Progenitor cell of endocrine pancreas (in vitro differentiated cells): ENCODE results near the gene UBR2. TPM values are rescaled to one million over a fixed set of nuclear protein-coding genes. Genes with fewer than 3 reads are reported as not detected.

Experiments
- DNase-seq: peaks from one replicate; pipeline ENCODE4 v3.0.0; 2021; ENCODE audit warnings: low spot score; ENCODE audit not compliant: unreplicated experiment
- H3K27ac Mint-ChIP-seq: 2 replicates; pipeline ENCODE4 v1.8.0; 2021; ENCODE audit warnings: mild to moderate bottlenecking, moderate library complexity, mixed read lengths
- H3K27me3 Mint-ChIP-seq: 2 replicates; pipeline ENCODE4 v1.8.0; 2021; ENCODE audit warnings: mixed read lengths
- H3K36me3 Mint-ChIP-seq: 2 replicates; pipeline ENCODE4 v1.8.0; 2022; ENCODE audit warnings: mixed read lengths; ENCODE audit not compliant: insufficient read depth
- H3K4me1 Mint-ChIP-seq: 2 replicates; pipeline ENCODE4 v1.8.0; 2021; ENCODE audit warnings: low read depth, mixed read lengths
- H3K4me3 Mint-ChIP-seq: 2 replicates; pipeline ENCODE4 v1.8.0; 2021; ENCODE audit warnings: low read depth, mild to moderate bottlenecking, moderate library complexity, mixed read lengths
- H3K9me3 Mint-ChIP-seq: 2 replicates; pipeline ENCODE4 v1.8.0; 2021; ENCODE audit warnings: low read depth, mixed read lengths
- total RNA-seq: library from RNA; stranded (reverse); gene quantifications from 2 replicates; pipeline ENCODE4 v1.2.1, GENCODE V29; 2021
- TF ChIP-seq, protein P1 (sequence below): fragments of 200-600 bp; sonication (generic); IDR thresholded peaks from one replicate; pipeline ENCODE4 v1.5.0; 2021; ENCODE audit warnings: antibody characterized with exemption, mild to moderate bottlenecking; ENCODE audit not compliant: unreplicated experiment

The UBR2 gene
- total RNA-seq, 1 donor from 2014 or later, result 31.9 TPM

DNA sequence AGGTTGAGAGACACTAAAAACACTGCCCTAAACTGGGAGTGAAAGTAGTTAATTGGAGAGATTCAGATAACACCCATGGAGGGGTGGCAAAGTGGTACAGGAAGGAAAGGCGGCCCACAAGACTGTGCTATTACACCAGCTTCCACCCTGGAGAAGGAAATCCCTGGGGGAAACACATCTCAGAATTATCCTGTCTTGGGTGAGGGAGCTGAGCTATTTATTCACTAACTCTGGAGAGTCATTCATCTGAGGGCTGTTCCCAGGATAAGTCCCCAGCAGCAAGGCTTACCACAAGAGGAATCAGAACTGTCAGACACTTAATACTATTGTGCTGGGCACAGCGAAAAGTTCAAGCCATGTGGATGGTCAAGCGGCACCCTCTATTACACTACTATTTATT lies 172.1 kb downstream of the UBR2 start:
- H3K27ac Mint-ChIP-seq, result no peak overlapping the region
- TF ChIP-seq, protein P1, sequence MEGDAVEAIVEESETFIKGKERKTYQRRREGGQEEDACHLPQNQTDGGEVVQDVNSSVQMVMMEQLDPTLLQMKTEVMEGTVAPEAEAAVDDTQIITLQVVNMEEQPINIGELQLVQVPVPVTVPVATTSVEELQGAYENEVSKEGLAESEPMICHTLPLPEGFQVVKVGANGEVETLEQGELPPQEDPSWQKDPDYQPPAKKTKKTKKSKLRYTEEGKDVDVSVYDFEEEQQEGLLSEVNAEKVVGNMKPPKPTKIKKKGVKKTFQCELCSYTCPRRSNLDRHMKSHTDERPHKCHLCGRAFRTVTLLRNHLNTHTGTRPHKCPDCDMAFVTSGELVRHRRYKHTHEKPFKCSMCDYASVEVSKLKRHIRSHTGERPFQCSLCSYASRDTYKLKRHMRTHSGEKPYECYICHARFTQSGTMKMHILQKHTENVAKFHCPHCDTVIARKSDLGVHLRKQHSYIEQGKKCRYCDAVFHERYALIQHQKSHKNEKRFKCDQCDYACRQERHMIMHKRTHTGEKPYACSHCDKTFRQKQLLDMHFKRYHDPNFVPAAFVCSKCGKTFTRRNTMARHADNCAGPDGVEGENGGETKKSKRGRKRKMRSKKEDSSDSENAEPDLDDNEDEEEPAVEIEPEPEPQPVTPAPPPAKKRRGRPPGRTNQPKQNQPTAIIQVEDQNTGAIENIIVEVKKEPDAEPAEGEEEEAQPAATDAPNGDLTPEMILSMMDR, result no peak
- H3K9me3 Mint-ChIP-seq, result no peaks in the 10 kb centered on the region
- no peaks in the 10 kb centered on the region for H3K36me3 Mint-ChIP-seq
- no peaks in the 10 kb centered on the region for H3K4me1 Mint-ChIP-seq
- H3K27me3 Mint-ChIP-seq, result peaks cover 6% of the 10 kb centered on the region
- DNase-seq, result no peak
- H3K4me3 Mint-ChIP-seq, result no peak overlapping the region

DNA sequence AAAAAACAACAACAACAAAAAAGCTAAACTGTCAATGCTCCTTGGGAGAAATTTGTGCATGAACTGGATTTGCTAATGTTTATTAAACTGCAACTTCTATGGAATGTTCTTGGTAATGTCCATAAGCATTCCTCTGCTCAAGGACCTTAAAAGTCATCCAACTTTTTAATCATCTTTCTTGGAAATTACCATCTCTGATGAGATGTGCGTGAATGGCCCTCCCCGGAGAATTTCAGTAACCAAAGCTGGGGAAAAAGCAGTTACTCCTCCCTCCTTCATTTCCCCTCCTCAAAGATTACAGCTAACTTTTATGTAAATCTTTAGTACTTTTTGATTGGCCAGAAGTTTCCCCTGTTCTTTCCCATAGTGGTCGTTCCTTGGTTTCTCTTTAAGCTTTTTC lies 176.9 kb downstream of the UBR2 start:
- Mint-ChIP-seq H3K27ac (no peak overlapping the region), H3K36me3 (peaks cover under 1% of the 10 kb centered on the region), H3K9me3 (no peaks in the 10 kb centered on the region), H3K4me1 (peaks cover 11% of the 10 kb centered on the region), H3K4me3 (no peak overlapping the region), H3K27me3 (peaks cover 6% of the 10 kb centered on the region)
- TF ChIP-seq, protein P1, result no peak
- DNase-seq, result no peak

DNA sequence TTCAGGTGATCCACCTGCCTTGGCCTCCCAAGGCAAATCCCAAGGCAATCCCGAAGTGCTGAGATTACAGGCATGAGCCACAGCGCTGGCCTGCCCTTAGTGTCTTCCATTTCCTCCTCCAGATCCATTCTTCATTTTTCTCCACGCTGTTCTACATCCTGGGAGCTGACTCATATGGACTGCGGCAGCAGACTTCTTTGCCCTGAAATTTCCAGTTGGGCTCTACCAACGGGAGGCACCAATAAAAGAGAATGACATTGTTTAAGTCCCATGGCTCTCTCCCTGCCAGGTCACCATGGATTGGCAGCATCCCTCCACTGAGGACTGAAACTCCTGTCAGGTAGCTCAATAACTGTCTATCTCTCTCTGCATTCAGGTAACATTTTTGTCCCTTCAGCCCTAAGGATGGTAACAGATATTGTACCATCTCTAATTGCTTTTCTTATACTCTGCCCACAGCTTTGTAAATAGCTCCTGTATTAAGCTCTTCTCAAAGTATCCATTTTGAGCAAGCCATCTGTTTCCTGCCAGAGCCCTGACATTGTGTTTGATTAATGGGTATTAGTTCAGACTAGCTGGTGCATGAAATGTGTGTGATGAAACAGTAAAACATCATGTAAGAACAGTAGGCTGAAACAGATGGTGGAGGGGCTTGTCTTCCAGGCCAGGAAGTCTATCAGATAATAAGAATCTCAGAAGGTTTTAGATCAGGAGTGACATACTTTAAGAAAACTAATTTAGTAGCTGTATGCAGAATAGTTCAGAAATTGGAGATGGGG lies 178.5 kb downstream of the UBR2 start:
- Mint-ChIP-seq H3K4me3 (peak overlapping the region; percentile 17), H3K9me3 (no peaks in the 10 kb centered on the region), H3K4me1 (peaks cover 12% of the 10 kb centered on the region), H3K27ac (peak overlapping the region; percentile 84), H3K36me3 (peaks cover 1% of the 10 kb centered on the region), H3K27me3 (peaks cover 6% of the 10 kb centered on the region)
- no peak for DNase-seq
- TF ChIP-seq, protein P1, result no peak

Other genes with a start within 250 kb of the UBR2 start
- 7.1 and 7.9 TPM in 2 replicates for gene TRERF1, start 112.1 kb upstream of the UBR2 start, total RNA-seq
- 0.13 TPM in 1 of 2 replicates, not detected in the other for gene PRPH2, start 158.6 kb downstream of the UBR2 start, total RNA-seq
- 26.8 and 28.4 TPM in 2 replicates for gene TBCC, start 182.1 kb downstream of the UBR2 start, total RNA-seq
- gene BICRAL, start 218.0 kb downstream of the UBR2 start, total RNA-seq, result 13.2 and 14.4 TPM in 2 replicates